ENCODE data around the gene MLH3.

DNA sequence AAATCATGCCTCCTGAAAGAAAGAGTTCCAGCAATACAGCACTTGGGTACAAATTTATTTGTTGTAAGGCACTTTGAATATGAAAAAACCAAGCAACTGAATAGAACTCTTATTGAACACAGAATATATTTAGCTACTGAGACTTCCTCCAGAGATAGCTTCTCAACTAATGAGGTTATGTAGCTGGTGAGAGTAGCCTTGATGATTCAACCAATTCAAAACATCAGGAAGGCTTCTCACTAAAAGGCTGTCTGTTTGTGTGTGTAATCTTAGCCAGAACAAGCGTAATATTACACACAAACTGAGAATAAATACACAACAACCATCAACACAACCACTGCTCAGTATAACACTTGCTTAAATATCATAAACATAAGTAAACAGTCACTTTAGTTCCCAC, 28.2 kb downstream of the MLH3 start:
- TF ChIP-seq EZH2 (IDR thresholded peaks at IDR 0.05; ENCODE audit: insufficient read depth, low read length) (no peak), CTCF (IDR thresholded peaks at IDR 0.05; ENCODE audit: insufficient read depth, low read depth, low read length) (no peak)

All from astrocyte (in vitro differentiated cells and primary cell).